Stimulated activated CD4-positive, alpha-beta T cell treated with anti-CD3 and anti-CD28 coated beads, Interleukin-1b, Interleukin-23, amount 100 ng/mL, for 1 hour (primary cell): Measurements from ENCODE around the gene PDGFD.

ENCODE experiments used
- DNase-seq, 2 donors: peaks; one replicate each; pipeline ENCODE4 v3.0.0-alpha.2; 2020; ENCODE audit warnings: low read depth in 2 of 2

PDGFD gene

DNA sequence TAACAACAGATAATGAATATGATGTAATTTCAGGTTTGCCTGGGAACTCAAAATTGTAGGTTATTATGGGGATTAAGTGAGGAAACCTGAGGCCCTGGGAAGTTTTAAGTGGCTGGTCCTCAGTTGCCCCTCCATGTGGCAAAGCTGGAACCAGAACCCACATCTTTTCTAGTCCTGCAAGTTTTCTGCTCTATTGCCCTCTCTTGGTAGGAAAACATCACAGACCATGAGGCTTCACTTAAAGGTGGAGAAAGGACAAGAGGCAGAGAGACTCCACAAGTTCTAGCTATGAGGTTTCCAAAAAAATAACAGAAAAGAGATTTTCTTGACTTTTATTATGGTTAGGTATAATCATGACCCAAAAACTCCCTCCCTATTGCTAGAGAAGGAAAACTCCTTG lies 243.0 kb downstream of the PDGFD start:
- DNase-seq = no peak

DNA sequence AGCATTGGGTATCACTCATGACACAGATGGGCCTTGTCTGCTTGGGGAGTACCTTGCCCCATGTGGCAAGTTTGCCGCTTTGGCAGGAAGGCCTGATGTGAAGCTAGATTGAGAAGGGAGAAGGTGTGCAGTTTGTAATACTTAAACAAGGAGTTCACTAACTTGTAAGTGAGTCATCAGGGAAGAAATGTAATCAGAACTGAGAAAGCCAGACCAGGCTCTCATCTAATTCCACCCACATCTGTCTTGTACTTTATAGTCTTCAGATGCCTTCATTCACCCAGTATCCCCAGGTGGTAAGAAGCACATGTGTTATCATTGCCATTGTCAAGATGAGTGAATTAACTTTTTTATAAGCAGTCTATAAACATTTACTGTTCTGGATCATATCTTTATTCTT lies 243.5 kb downstream of the PDGFD start:
- no peak for DNase-seq

DNA sequence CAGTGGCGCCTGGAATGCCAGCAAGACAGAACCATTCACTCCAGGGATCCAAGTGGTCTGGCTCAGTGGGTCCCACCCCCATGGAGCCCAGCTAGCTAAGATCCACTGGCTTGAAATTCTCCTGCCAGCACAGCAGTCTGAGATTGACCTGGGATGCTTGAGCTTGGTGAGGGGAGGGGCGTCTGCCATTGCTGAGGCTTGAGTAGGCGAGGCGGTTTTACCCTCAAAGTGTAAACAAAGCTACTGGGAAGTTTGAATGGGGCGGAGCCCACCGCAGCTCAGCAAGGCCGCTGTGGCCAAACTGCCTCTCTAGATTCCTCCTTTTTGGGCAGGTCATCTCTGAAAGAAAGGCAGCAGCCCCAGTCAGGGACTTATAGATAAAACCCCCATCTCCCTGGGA lies 253.2 kb downstream of the PDGFD start:
- DNase-seq = no peak

- DNase-seq = no peak
These were observed 256.1 kb downstream of the PDGFD start for GRCh38 chr11:103907548-103908455.

GRCh38 chr11:103907136-103907535 lies 256.8 kb downstream of the PDGFD start:
- no peak for DNase-seq

DNA sequence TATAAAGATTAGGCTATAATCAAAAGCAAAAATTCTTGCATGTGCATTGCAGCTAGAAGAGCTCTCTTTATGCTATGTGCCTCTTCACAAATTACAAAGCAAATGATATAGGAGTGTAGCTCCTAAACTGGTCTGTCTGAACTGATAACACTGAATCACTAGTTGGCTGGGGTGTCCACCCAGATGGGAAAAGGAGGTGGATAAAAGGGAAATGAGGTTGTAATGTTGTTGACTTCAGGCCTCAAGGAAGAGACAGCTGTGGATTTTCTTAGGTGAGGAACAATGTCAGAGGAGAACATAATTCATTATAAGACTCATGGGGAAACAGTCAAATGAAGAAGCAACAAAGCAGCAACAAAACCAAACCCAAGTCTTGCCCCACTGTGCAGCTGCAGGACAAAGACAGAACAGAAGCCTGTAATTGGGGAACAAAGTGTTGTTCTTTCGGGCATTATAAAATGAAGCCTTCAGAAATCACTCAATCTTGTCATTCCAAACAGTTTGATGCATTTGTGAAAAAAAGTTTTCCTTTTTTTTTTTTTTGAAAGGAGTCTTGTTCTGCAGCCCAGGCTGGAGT lies 257.6 kb downstream of the PDGFD start:
- DNase-seq = no peak

DNA sequence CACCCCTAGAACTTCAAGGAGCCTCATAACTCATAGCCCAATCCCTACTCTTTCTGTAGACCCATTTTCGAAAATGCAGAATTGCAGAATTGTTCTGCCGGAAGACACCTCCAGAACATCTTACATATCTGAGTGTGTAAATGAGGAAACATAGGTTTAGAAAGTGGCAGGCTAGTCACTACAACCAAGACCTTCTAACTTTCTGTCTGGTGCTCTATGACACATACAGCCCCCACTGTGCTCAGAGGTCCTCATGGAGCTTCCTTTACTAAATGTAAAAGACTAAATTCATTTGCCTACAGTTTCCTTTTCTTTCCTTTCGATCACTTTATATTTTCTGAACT lies 259.7 kb downstream of the PDGFD start:
- no peak for DNase-seq

DNA sequence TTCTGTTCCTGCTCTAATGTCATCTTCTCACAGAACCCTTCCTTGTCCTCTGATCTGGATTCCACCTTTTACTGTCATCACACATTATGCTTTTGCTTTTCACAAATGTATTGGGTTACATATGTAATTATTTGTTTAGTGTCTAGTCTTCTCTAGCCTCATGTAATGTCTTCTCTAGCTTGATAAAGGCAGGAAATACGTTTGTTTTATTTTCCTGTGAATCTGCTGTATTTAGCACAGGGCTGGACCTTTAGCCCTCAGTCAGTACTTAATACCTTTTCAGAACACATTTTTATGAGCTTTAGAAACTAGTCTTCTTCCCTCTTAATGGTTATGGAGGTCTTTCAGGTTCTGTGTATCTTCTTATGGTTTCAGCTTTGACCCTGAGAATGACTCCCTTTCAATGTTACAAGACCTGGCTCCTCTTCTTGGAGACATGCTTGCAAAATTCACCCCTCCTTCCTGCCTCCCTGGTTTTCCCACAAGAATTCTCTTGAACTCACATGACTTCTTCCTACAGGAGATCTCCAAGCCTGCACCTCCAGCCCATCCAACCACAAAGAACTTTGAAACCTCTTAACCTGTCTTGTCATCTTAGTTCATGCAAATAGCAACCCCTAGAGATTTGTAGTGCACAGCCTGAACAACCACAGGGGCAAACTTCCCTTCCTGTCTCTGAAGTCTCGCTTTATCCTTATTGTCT lies 260.2 kb downstream of the PDGFD start:
- DNase-seq = no peak

- no peak for DNase-seq
These were observed 261.0 kb downstream of the PDGFD start for GRCh38 chr11:103902994-103903393.

DNA sequence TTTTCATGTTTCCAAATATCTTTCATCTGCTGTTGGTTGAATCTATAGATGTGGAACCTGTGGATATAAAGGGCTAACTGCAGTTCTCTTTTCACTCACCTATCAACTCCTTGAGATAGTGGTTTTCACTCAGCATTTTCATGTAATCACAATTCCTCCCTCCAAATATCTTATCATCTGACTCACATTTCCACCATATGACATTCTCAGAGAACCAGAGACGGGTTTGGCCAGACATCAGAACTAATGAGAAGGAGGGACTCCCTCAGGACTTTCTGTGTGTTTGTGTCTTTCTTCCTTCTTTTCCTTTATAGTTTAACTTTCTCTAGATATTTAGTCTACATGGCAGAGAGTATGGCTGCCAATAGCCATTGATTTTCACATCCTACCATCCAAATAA lies 262.3 kb downstream of the PDGFD start:
- no peak for DNase-seq

DNA sequence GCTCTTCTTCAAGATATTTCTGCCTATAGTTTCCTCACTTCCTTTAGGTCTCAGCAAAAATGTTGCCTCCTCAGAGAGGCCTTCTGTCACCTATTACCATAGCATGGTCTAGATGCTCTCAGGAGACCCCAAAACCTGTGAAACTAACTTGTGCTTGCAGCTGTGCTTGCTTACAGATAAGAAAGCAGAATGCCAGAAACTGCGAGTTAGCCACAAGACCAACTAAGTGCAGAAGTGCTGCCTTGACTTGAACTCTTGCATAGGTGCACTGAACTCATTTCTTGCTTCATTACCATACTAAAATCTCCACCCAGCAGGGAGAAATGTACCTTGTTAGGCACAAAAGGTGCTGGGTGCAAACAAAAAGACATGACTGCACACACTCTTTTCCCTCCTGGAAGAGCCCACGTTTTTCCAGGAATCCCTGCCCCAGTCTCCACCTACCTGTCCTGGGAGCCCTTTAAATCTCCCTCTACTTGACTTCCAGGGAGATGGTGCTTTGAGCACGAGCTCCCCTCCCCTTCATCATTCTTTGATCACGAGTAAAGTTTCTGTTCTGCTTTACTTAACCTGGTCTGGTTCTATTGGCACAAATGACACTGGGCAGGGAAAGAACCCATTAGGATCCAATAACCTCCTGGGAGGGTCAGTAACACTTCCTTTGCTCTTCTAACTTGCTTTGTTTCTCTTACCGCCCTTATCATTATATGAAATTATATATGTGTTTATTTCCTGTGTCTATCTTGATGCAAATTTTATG lies 265.2 kb downstream of the PDGFD start:
- DNase-seq = no peak

DNA sequence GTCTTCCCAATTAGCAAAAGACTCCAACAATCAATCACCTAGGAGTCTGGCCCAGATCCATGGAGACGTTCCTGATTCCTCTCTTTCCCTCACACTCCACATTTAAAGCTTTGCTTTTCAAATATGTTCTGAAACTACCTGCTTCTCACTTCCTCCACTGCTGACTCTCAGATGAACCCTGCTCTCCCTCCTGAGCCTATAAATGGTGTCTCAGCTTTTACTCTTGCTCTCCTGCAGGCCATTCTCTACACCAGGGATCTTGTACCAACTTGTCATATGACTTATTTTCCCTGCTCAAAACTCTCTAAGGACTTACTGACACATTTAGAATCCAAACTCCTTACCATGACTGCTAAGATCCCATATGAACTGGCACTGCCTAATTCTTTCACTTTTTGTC lies 265.9 kb downstream of the PDGFD start:
- DNase-seq = no peak

DNA sequence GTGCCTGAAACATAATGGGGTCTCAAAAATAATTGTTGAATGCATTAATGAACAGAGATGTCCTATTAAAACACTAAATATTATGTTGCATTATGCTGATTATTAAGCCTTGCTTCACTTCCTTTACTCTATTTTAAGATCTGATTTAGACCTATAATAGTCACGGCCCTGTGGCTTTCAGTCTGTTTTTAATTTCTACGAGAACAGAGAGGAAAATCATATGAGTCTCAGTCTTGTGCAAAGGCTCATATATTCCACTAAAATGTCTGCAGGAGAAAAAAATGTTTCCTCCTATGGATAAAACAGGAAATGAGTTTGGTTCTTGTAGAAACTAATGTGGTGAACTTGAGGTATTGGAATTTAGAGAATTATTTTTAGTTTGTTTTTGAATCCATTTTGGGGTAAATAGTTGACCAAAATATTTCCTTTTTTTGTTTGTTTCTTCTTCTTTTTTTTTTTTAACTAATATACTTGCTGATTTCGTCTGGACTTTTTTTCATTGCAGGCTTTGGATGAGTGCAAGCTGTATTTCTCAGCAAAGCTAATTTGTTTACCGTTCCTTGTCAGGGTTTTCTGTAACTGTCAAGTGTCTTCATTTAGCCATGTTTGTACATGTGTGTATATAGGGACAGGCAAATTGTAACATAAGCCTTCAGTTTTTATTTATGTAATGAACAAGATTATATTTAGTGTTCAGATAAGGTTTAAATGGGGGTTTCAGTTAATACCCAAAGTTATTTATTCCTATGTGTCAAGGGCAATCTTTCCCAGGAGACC lies 266.6 kb downstream of the PDGFD start:
- no peak for DNase-seq

- no peak for DNase-seq
These were observed 268.8 kb downstream of the PDGFD start for GRCh38 chr11:103895106-103895505.

GRCh38 chr11:103894673-103895072 lies 269.3 kb downstream of the PDGFD start:
- no peak for DNase-seq

GRCh38 chr11:103894034-103894433 lies 269.9 kb downstream of the PDGFD start:
- no peak for DNase-seq

DNA sequence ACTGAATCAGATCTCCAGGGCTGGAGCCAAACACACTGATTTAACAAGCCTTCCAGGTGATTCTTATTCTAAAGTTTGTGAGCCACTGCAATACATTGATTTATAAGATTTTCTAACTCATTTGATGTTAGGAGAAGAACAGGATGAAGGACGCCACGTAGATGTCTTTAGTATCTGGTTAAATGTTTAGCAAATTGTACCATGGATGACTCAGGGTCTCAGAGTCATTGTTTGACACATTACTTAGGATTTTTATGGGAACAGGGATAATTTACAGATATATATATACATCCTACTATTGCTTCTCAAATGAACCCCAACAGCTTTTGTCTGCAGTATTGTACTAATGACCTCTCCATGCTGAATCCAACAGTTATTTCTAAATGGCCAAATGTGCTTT lies 270.6 kb downstream of the PDGFD start:
- no peak for DNase-seq

DNA sequence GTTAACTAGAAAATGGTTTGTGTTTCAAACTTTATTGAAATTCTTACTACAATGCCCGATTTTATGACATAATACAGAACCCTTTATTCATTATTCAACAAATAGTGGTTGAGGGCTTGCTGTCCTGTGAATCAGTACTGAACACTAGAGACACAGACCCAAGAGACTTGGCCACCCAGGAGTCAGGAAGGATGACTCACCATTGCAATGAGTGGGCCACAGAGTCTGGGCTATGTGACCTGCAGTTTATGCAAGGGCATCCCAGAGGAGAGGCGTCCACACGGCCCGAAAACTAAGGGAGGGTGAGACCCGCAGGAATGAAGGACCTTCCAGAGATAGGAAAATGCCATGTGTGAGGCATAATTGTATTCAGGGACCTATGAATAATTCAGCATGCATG lies 271.3 kb downstream of the PDGFD start:
- no peak for DNase-seq

GRCh38 chr11:103890654-103891053 lies 273.3 kb downstream of the PDGFD start:
- DNase-seq = no peak

GRCh38 chr11:103889679-103890078 lies 274.3 kb downstream of the PDGFD start:
- DNase-seq = no peak

DNA sequence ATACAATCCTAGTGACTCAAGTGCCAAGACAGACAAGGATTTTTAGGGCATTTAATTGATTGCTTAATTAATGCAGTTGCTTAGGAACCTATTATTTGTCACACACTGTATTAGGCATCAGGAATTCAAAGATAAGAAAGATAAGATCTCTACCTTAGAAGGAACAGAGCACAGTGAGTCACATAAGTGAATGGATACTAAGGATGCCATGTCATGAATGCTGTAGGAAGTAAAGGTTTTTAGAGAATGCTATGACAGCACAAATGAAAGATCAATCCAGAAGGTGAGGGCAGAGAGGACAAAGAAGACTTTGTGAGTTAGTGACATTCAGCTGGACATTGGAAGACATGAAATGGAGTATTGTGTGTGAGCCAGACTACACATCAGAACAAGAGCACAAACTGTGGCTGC lies 275.4 kb downstream of the PDGFD start:
- DNase-seq = no peak
